SK-N-SH (cell line): ENCODE data around the gene SDK1. TPM values are rescaled to one million over a fixed set of nuclear protein-coding genes. Genes with fewer than 3 reads are reported as not detected.

ENCODE experiments used
- CTCF ChIA-PET: fragments of 300-600, 350-600 bp; formaldehyde crosslinking; extraction: SDS; loops from one replicate; lab custom pipeline; 2021; lab: Yijun Ruan, JAX
- POLR2A ChIA-PET: fragments of 350-600 bp; sonication (Branson Sonifier 250); formaldehyde crosslinking; extraction: SDS; loops from one replicate; lab custom pipeline; 2020; ENCODE audit warnings: antibody characterized with exemption, inconsistent platforms; lab: Yijun Ruan, JAX
- DNase-seq: peaks from one replicate; pipeline ENCODE4 v3.0.0; 2012
- H2AFZ ChIP-seq: fragments of 200-600 bp; sonication (generic); 2 replicates; pipeline ENCODE4 v1.8.1; 2016; ENCODE audit warnings: antibody characterized with exemption, mild to moderate bottlenecking, low read depth
- H3F3A ChIP-seq: fragments of 200-600 bp; sonication (generic); replicated peaks from 2 replicates; pipeline ENCODE3; 2016; ENCODE audit warnings: antibody characterized with exemption, mild to moderate bottlenecking; ENCODE audit not compliant: insufficient read depth
- H3K27ac ChIP-seq, 2 experiments: fragments of 200-500 bp in 1 of 2; fragments of 200-600 bp in 1 of 2; sonication (Bioruptor generic) in 1 of 2; sonication (generic), shearing (Covaris generic) in 1 of 2; 2 replicates each; pipeline versions ENCODE4 v1.5.1 to v1.6.1; 2014 to 2016; ENCODE audit warnings: low read depth in 2 of 2, inconsistent platforms in 1 of 2, low read length in 1 of 2, mild to moderate bottlenecking in 1 of 2, mixed read lengths in 1 of 2
- H3K27me3 ChIP-seq: fragments of 200-600 bp; sonication (generic), shearing (Covaris generic); 2 replicates; pipeline ENCODE4 v1.6.1; 2016; ENCODE audit warnings: mixed run types; ENCODE audit not compliant: insufficient read depth
- H3K36me3 ChIP-seq, 2 experiments: fragments of 200-500 bp in 1 of 2; fragments of 200-600 bp in 1 of 2; sonication (Bioruptor generic) in 1 of 2; sonication (generic) in 1 of 2; replicated peaks in 1 of 2; 2 replicates each; pipeline versions ENCODE3 to v1.5.1; 2014 to 2016; ENCODE audit warnings: low read length in 1 of 2, mild to moderate bottlenecking in 1 of 2; ENCODE audit not compliant: insufficient read depth in 2 of 2, control insufficient read depth in 1 of 2
- H3K4me1 ChIP-seq, 2 experiments: fragments of 200-500 bp in 1 of 2; fragments of 200-600 bp in 1 of 2; sonication (Bioruptor generic) in 1 of 2; sonication (generic), shearing (Covaris generic) in 1 of 2; 2 replicates each; pipeline versions ENCODE4 v1.5.1 to v1.6.1; 2014 to 2016; ENCODE audit warnings: low read depth in 1 of 2, low read length in 1 of 2, mixed run types in 1 of 2; ENCODE audit not compliant: insufficient read depth in 2 of 2, control insufficient read depth in 1 of 2
- H3K4me2 ChIP-seq: fragments of 200-600 bp; sonication (generic), shearing (Covaris generic); 2 replicates; pipeline ENCODE4 v1.6.1; 2017; ENCODE audit warnings: mixed run types
- H3K4me3 ChIP-seq, 2 experiments: fragments of 200-500 bp in 1 of 2; fragments of 200-600 bp in 1 of 2; sonication (Bioruptor generic) in 1 of 2; sonication (generic), shearing (Covaris generic) in 1 of 2; 2 replicates each; pipeline versions ENCODE4 v1.5.1 to v1.8.1; 2014 to 2016; ENCODE audit warnings: low read depth in 2 of 2, inconsistent platforms in 1 of 2, low read length in 1 of 2, mild to moderate bottlenecking in 1 of 2, mixed read lengths in 1 of 2, moderate library complexity in 1 of 2
- H3K79me2 ChIP-seq: fragments of 200-600 bp; sonication (generic); 2 replicates; pipeline ENCODE4 v1.8.1; 2017; ENCODE audit warnings: mild to moderate bottlenecking; ENCODE audit not compliant: insufficient read depth
- H3K9ac ChIP-seq: fragments of 200-600 bp; sonication (generic); 2 replicates; pipeline ENCODE4 v1.6.1; 2017; ENCODE audit warnings: mixed run types
- H3K9me2 ChIP-seq: fragments of 200-600 bp; sonication (generic); 2 replicates; pipeline ENCODE4 v1.6.1; 2017; ENCODE audit warnings: mixed run types
- H3K9me3 ChIP-seq: fragments of 200-600 bp; sonication (generic); 2 replicates; pipeline ENCODE4 v1.6.1; 2017; ENCODE audit warnings: mixed run types, mild to moderate bottlenecking, moderate library complexity
- H4K20me1 ChIP-seq: fragments of 200-600 bp; sonication (generic); 2 replicates; pipeline ENCODE4 v1.6.1; 2017; ENCODE audit warnings: mild to moderate bottlenecking, mixed run types; ENCODE audit not compliant: insufficient read depth
- EZH2phosphoT487 ChIP-seq: fragments of 200-600 bp; sonication (generic); IDR thresholded peaks from 2 replicates; pipeline ENCODE4 v1.6.1; 2017; ENCODE audit warnings: low read depth, mixed run types, mild to moderate bottlenecking, antibody characterized with exemption, moderate library complexity, borderline replicate concordance
- FOXJ3 ChIP-seq: sonication (generic); formaldehyde crosslinking; IDR thresholded peaks from 2 replicates; pipeline ENCODE4 v1.5.1; 2020; ENCODE audit warnings: mild to moderate bottlenecking, missing genetic modification reagents
- FOXM1 ChIP-seq: IDR thresholded peaks from 2 replicates; pipeline ENCODE4 v1.4.0; 2012; ENCODE audit warnings: low read depth, mild to moderate bottlenecking
- GABPA ChIP-seq: IDR thresholded peaks from 2 replicates; pipeline ENCODE4 v1.4.0; 2012; ENCODE audit warnings: low read depth, mild to moderate bottlenecking
- MXI1 ChIP-seq: IDR thresholded peaks from 2 replicates; pipeline ENCODE4 v1.6.1; 2012; ENCODE audit warnings: mild to moderate bottlenecking, low read depth, low read length, improper control_type of control experiment
- NFIC ChIP-seq: IDR thresholded peaks from 2 replicates; pipeline ENCODE4 v1.4.0; 2012; ENCODE audit warnings: borderline replicate concordance
- NRF1 ChIP-seq: IDR thresholded peaks from 2 replicates; pipeline ENCODE4 v1.6.1; 2012; ENCODE audit warnings: low read depth, mild to moderate bottlenecking, low read length
- RCOR1 ChIP-seq: fragments of 150-350 bp; IDR thresholded peaks from 2 replicates; pipeline ENCODE4 v1.6.1; 2017; ENCODE audit warnings: antibody characterized with exemption, low read length
- REST ChIP-seq: IDR thresholded peaks from 2 replicates; pipeline ENCODE4 v1.6.1; 2012; ENCODE audit warnings: mild to moderate bottlenecking, low read depth, low read length, moderate library complexity
- RFX5 ChIP-seq: IDR thresholded peaks from 2 replicates; pipeline ENCODE4 v1.6.1; 2012; ENCODE audit warnings: mild to moderate bottlenecking, improper control_type of control experiment, low read length
- RXRA ChIP-seq: IDR thresholded peaks from 2 replicates; pipeline ENCODE4 v1.4.0; 2012; ENCODE audit warnings: low read depth, mild to moderate bottlenecking, borderline replicate concordance
- SIN3A ChIP-seq: IDR thresholded peaks from 2 replicates; pipeline ENCODE4 v1.6.1; 2012; ENCODE audit warnings: low read depth, mild to moderate bottlenecking, low read length, moderate library complexity, borderline replicate concordance
- SMC3 ChIP-seq: IDR thresholded peaks from 2 replicates; pipeline ENCODE4 v1.6.1; 2012; ENCODE audit warnings: low read depth, low read length, improper control_type of control experiment
- TCF12 ChIP-seq: IDR thresholded peaks from 2 replicates; pipeline ENCODE4 v1.4.0; 2012
- USF1 ChIP-seq: IDR thresholded peaks from 2 replicates; pipeline ENCODE4 v1.4.0; 2012; ENCODE audit warnings: low read depth, borderline replicate concordance
- YY1 ChIP-seq: IDR thresholded peaks from 2 replicates; pipeline ENCODE4 v1.4.0; 2012; ENCODE audit warnings: low read depth, mild to moderate bottlenecking
- WGBS: methylation state at CpG from one replicate; pipeline ENCODE4 v1.1.6; 2017; ENCODE audit warnings: low lambda C conversion rate; 5-methylcytosine and 5-hydroxymethylcytosine counted together
- polyA plus RNA-seq, 3 experiments: library from polyadenylated mRNA; depleted of rRNA; stranded (reverse); fragments of >200 nt; gene quantifications; 2 replicates each; pipeline ENCODE4 v1.2.3, GENCODE V29; 2012

SDK1 gene
- polyA plus RNA-seq, 1 of the 3 experiments (the other 2 are of a cell fraction), result 1.2 TPM

- Histone ChIP-seq H3K79me2 (no peaks in the 10 kb centered on the region), H3K27me3 (no peaks in the 10 kb centered on the region), H3K4me1 (peaks cover 0 to 34% of the 10 kb centered on the region in 2 experiments; a peak in 1 of 4 replicates), H3K27ac (no peak overlapping the region), H2AFZ (no peak overlapping the region), H3K4me2 (no peak overlapping the region), H3K9me3 (no peaks in the 10 kb centered on the region), H3K4me3 (no peak overlapping the region), H3K9me2 (no peaks in the 10 kb centered on the region), H3F3A (no peaks in the 10 kb centered on the region), H3K36me3 (no peaks in the 10 kb centered on the region), H4K20me1 (no peaks in the 10 kb centered on the region), H3K9ac (no peak overlapping the region)
- CTCF ChIA-PET, result interaction anchor here (1.0 to 1.7 kb wide), 4 partner anchors 9 to 15 kb away, joined by 4 to 7 read pairs (median 4); no protein-coding TSS in a partner anchor
- TF ChIP-seq SIN3A (no peak), RCOR1 (no peak), REST (no peak), SMC3 (no peak), YY1 (no peak), EZH2phosphoT487 (no peak), USF1 (no peak), RFX5 (no peak), GABPA (no peak), NFIC (no peak), MXI1 (no peak), FOXJ3 (CRISPR knock-in tag) (no peak), RXRA (no peak), TCF12 (no peak), NRF1 (no peak), FOXM1 (no peak)
- POLR2A ChIA-PET, result no interaction called here
- DNase-seq, result no peak
- WGBS, result 38% methylated on average over 6 of the region's 6 CpGs
Measured at GRCh38 chr7:4159761-4160554, 858.9 kb downstream of the SDK1 start.
